ENCODE measurements around the gene RPL27. TPM values are rescaled to one million over a fixed set of nuclear protein-coding genes. Genes with fewer than 3 reads are reported as not detected.

The RPL27 gene
- total and polyA plus RNA-seq, 2 of the 13 experiments (the other 11 are each of a cell fraction or from before 2014, with no cell fraction given) = 1,585 to 5,840 TPM

DNA sequence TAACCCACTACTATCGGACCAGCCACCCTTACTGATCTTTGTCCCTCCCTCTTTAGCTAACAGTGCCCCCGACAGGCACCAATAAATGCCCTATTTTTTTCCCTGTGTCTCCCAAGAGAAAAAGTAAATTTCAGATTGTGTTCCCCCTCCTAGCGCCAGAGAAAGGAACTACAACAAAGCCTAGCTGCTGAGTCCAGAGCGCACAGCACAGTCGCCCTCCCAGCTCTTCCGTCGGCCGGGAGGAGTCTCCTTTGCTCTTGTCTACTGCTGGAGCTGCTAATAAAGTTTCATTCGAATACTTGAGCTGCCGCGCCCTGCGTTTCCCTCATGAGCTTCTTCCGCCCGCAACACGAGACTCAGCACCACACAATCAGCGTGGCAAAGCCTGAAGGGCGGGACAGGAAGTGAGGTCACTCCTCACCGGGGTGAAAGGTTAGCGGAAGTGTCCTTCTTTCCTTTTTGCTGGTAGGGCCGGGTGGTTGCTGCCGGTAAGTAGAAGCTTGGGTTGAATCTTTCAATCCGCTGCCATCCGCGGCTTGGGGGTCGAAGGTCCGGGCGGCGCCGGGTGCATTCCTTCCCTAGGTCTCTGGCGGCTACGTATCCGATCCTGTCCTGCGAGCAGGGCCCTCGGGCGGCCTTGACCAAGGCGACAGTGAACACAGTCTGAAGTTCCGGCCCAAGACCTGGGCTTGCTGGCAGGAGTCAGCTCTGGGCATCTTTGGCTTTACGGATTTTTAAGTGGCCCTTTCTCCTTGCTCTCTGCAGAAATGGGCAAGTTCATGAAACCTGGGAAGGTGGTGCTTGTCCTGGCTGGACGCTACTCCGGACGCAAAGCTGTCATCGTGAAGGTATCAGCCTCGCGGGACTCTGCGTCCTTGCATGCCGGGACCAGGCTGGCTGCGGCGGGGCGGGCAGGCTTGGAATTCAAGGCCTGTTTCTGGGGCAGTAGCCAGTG lies at the start of gene RPL27 (continued):
- TF ChIP-seq ZBTB49 (CRISPR knock-in tag; IDR thresholded peaks at IDR 0.05; ENCODE audit: borderline replicate concordance) = peak; percentile 29; the same call in 1 of the 2 replicates
- peak; percentile 62; the same call in 1 of the 2 replicates for TF ChIP-seq NKX3-1 (CRISPR knock-in tag; IDR thresholded peaks at IDR 0.05)
- TF ChIP-seq ZNF121 (CRISPR knock-in tag; IDR thresholded peaks at IDR 0.05) = peak; percentile 47; the same call in 1 of the 2 replicates
- TF ChIP-seq ZFP62 (CRISPR knock-in tag; IDR thresholded peaks at IDR 0.05) = no peak
- TF ChIP-seq AKAP8 (CRISPR knock-in tag; IDR thresholded peaks at IDR 0.05) = peak; percentile 79; the same call in 1 of the 2 replicates
- TF ChIP-seq ZBTB39 (CRISPR knock-in tag; IDR thresholded peaks at IDR 0.05) = peak; percentile 87; the same call in 1 of the 2 replicates
- TF ChIP-seq, protein P1, sequence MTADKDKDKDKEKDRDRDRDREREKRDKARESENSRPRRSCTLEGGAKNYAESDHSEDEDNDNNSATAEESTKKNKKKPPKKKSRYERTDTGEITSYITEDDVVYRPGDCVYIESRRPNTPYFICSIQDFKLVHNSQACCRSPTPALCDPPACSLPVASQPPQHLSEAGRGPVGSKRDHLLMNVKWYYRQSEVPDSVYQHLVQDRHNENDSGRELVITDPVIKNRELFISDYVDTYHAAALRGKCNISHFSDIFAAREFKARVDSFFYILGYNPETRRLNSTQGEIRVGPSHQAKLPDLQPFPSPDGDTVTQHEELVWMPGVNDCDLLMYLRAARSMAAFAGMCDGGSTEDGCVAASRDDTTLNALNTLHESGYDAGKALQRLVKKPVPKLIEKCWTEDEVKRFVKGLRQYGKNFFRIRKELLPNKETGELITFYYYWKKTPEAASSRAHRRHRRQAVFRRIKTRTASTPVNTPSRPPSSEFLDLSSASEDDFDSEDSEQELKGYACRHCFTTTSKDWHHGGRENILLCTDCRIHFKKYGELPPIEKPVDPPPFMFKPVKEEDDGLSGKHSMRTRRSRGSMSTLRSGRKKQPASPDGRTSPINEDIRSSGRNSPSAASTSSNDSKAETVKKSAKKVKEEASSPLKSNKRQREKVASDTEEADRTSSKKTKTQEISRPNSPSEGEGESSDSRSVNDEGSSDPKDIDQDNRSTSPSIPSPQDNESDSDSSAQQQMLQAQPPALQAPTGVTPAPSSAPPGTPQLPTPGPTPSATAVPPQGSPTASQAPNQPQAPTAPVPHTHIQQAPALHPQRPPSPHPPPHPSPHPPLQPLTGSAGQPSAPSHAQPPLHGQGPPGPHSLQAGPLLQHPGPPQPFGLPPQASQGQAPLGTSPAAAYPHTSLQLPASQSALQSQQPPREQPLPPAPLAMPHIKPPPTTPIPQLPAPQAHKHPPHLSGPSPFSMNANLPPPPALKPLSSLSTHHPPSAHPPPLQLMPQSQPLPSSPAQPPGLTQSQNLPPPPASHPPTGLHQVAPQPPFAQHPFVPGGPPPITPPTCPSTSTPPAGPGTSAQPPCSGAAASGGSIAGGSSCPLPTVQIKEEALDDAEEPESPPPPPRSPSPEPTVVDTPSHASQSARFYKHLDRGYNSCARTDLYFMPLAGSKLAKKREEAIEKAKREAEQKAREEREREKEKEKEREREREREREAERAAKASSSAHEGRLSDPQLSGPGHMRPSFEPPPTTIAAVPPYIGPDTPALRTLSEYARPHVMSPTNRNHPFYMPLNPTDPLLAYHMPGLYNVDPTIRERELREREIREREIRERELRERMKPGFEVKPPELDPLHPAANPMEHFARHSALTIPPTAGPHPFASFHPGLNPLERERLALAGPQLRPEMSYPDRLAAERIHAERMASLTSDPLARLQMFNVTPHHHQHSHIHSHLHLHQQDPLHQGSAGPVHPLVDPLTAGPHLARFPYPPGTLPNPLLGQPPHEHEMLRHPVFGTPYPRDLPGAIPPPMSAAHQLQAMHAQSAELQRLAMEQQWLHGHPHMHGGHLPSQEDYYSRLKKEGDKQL (CRISPR knock-in tag; IDR thresholded peaks at IDR 0.05; ENCODE audit: low read depth) = peak; percentile 82; the same call in 1 of the 2 replicates
- no peak for TF ChIP-seq REL (CRISPR knock-in tag; conservative IDR thresholded peaks at IDR 0.05)
- TF ChIP-seq, protein P2, sequence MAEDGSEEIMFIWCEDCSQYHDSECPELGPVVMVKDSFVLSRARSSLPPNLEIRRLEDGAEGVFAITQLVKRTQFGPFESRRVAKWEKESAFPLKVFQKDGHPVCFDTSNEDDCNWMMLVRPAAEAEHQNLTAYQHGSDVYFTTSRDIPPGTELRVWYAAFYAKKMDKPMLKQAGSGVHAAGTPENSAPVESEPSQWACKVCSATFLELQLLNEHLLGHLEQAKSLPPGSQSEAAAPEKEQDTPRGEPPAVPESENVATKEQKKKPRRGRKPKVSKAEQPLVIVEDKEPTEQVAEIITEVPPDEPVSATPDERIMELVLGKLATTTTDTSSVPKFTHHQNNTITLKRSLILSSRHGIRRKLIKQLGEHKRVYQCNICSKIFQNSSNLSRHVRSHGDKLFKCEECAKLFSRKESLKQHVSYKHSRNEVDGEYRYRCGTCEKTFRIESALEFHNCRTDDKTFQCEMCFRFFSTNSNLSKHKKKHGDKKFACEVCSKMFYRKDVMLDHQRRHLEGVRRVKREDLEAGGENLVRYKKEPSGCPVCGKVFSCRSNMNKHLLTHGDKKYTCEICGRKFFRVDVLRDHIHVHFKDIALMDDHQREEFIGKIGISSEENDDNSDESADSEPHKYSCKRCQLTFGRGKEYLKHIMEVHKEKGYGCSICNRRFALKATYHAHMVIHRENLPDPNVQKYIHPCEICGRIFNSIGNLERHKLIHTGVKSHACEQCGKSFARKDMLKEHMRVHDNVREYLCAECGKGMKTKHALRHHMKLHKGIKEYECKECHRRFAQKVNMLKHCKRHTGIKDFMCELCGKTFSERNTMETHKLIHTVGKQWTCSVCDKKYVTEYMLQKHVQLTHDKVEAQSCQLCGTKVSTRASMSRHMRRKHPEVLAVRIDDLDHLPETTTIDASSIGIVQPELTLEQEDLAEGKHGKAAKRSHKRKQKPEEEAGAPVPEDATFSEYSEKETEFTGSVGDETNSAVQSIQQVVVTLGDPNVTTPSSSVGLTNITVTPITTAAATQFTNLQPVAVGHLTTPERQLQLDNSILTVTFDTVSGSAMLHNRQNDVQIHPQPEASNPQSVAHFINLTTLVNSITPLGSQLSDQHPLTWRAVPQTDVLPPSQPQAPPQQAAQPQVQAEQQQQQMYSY (CRISPR knock-in tag; IDR thresholded peaks at IDR 0.05) = peak; percentile 58; the same call in 1 of the 2 replicates

All from HepG2 (cell line).